GM12873 (cell line): ENCODE measurements around the gene SP6.

Experiments used
- TF ChIP-seq, protein P1 (sequence below): IDR thresholded peaks from 2 replicates; pipeline ENCODE4 v1.5.1; 2012; ENCODE audit warnings: low read depth, mild to moderate bottlenecking, moderate library complexity, low read length, control low read depth; ENCODE audit not compliant: insufficient read depth; ENCODE audit errors: missing control alignments

Gene SP6

GRCh38 chr17:47812146-47812920 is 38.6 kb downstream of the SP6 start:
- TF ChIP-seq, protein P1, sequence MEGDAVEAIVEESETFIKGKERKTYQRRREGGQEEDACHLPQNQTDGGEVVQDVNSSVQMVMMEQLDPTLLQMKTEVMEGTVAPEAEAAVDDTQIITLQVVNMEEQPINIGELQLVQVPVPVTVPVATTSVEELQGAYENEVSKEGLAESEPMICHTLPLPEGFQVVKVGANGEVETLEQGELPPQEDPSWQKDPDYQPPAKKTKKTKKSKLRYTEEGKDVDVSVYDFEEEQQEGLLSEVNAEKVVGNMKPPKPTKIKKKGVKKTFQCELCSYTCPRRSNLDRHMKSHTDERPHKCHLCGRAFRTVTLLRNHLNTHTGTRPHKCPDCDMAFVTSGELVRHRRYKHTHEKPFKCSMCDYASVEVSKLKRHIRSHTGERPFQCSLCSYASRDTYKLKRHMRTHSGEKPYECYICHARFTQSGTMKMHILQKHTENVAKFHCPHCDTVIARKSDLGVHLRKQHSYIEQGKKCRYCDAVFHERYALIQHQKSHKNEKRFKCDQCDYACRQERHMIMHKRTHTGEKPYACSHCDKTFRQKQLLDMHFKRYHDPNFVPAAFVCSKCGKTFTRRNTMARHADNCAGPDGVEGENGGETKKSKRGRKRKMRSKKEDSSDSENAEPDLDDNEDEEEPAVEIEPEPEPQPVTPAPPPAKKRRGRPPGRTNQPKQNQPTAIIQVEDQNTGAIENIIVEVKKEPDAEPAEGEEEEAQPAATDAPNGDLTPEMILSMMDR: no peak

DNA sequence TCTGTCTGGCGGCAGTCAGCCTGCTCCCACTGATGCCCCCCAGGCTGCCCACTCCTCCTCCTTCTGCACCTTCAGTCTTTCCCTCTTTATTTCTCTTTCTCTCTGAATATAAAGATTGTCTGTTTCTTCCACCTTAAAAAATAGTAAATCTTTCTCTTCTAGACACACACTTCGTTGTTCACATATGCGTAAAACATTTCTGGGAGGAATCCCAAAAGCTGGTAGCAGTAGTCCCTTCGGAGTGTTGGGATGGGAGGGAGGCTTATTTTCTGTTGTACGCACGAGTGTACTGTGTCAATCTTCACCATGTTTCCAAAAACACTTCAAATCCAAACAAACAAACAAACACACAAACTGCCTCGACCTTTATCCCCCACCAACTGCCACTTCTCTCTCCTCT is 39.3 kb downstream of the SP6 start:
- TF ChIP-seq, protein P1: no peak

DNA sequence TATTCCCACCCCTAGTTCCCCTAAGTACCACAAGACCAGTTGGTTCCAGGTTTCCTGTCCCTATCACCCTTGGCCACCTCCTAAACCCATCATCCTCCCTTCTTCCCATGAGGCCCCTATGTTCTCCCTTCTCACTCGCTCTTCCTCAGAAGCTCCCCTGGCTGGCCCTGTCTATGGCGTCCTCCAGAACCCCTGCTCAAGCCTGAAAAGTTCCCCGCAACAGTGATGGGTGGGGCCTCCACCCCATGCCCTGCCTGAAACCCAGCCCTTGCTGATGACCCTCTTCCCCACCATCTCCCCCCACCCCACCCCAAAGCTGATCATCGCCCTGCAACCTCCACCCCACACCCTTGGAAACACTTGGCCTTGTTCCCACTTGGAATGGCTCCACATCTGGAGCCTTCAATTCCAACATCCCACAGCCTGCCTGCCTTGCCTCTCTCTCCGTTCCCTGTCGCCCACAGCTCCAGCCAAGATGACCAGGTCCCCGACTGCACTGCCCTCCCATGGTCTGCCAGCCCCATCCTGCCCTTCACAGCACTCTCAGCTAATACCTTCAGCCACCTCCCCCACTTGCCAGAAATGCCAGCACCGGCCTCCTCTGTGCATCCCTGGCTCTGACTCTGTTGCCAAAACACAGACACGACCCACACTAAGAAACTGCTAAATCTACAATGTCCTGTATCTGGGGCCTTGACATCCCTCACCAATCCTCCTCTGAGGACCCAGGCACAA is 39.9 kb downstream of the SP6 start:
- TF ChIP-seq, protein P1: no peak

DNA sequence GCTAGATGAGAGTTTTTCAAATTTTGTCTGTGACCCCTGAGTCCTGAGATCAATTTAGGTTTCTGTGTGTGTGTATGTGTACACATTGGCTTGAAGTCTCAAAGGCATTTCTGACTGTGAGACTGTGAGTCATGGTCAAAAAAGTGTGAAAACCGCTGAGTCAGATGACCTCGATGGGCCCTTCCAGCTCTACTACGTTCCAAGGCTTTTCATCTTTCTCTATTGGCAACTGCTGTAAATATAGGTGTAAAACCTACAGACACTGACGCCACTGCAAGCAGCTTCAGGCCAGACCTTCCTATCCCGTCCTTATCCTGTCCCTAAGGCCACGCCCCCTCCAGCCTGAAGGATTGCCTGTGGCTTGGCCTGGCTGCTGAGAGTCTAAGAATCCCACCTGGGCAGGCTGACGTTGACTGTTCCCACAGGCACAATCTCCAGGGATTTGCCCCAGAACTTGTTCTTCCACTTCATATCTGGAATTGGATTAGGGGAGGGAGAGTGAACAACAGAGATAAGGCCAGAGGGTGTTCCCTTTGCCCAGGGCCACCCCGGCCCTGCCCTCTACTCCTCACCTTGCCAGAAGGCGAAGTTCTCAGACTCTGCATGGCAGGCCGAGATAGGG is 40.7 kb downstream of the SP6 start:
- TF ChIP-seq, protein P1: no peak

GRCh38 chr17:47808830-47809480 is 42.0 kb downstream of the SP6 start:
- TF ChIP-seq, protein P1: no peak

DNA sequence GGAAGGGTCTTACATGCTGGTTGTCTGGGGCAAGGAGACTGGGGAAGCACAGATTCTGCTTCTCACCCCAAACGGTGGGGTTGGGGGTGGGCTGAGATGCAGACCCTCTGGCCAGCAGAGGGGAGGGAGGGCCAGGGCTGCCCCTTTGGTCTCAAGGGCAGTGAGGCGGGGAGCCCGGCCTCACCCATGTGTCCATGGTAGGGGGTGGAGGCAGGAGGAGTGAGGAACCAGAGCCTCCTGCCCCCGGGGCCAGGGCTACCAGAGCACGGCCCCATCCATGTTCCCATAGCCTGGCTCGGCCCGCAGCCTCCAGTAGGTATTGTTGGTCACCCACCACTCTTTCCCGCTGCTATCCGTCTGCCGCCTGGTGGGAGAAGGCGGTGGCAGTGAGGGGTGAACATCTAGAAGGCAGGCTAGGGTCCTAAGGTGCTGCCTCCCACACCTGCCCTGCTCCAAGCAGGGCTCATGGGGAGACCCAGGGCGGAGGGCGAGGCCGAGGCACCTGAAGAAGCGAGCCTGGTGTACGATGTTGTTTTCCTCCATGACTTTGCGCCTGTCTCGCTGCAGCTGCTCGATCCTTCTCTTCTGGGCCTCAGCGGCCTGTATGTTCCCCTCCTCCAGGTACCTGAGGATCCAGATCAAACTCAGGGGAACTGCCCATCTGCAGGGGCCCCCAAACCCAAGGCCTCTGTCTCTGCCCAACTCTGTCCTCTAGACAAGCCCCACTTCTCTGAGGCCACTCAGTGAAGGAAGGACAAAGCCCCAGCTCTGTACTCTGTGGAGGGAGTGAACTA is 42.7 kb downstream of the SP6 start:
- TF ChIP-seq, protein P1: no peak
